IMR-90 (cell line): ENCODE data around the gene SLC4A2. TPM values are rescaled to one million over a fixed set of nuclear protein-coding genes. Genes with fewer than 3 reads are reported as not detected.

Experiments
- ATAC-seq: fragments of 200-7000 bp; cut with Tn5 transposase; 2 replicates; pipeline ENCODE4 v1.9.1; 2020; ENCODE audit warnings: low read depth, mild to moderate bottlenecking, moderate library complexity
- BruUV-seq: library from RNA; stranded (reverse); fragments of 400-500 nt; replicated peaks from 2 replicates; lab custom pipeline; 2021; lab: Mats Ljungman, UMichigan
- CTCF ChIA-PET: fragments of 300-600 bp; formaldehyde crosslinking; extraction: SDS; loops from one replicate; lab custom pipeline; 2021; ENCODE audit warnings: antibody characterized with exemption; lab: Yijun Ruan, JAX
- POLR2A ChIA-PET: fragments of 300-600 bp; sonication (Branson Sonifier 250); formaldehyde crosslinking; loops from one replicate; lab custom pipeline; 2022; ENCODE audit warnings: antibody characterized with exemption; ENCODE audit not compliant: unreplicated experiment; lab: Charles Lee
- DNase-seq: peaks from one replicate; pipeline ENCODE4 v3.0.0; 2013
- H2AFZ ChIP-seq: replicated peaks from 2 replicates; pipeline ENCODE3; 2013; ENCODE audit warnings: low read length, mild to moderate bottlenecking; ENCODE audit not compliant: poor library complexity
- H2AK5ac ChIP-seq: 2 replicates; pipeline ENCODE4 v1.6.1; 2013; ENCODE audit warnings: low read depth, low read length, inconsistent platforms
- H2AK9ac ChIP-seq: replicated peaks from 2 replicates; pipeline ENCODE3; 2013; ENCODE audit warnings: mild to moderate bottlenecking, low read depth, low read length, moderate library complexity; ENCODE audit not compliant: poor library complexity
- H2BK120ac ChIP-seq: 2 replicates; pipeline ENCODE4 v1.6.1; 2013; ENCODE audit warnings: low read depth, low read length, inconsistent platforms
- H2BK15ac ChIP-seq: 3 replicates; pipeline ENCODE4 v1.6.1; 2013; ENCODE audit warnings: low read depth, low read length, inconsistent platforms
- H2BK20ac ChIP-seq: 2 replicates; pipeline ENCODE4 v1.6.1; 2013; ENCODE audit warnings: low read depth, mild to moderate bottlenecking, inconsistent platforms, low read length, moderate library complexity
- H2BK5ac ChIP-seq: 2 replicates; pipeline ENCODE4 v1.6.1; 2013; ENCODE audit warnings: mild to moderate bottlenecking, low read depth, low read length, inconsistent platforms; ENCODE audit not compliant: poor library complexity, severe bottlenecking
- H3K14ac ChIP-seq: replicated peaks from 2 replicates; pipeline ENCODE4 v1.6.1; 2013; ENCODE audit warnings: low read depth, low read length, inconsistent platforms
- H3K18ac ChIP-seq: 2 replicates; pipeline ENCODE4 v1.6.1; 2013; ENCODE audit warnings: low read depth, low read length, control low read depth
- H3K23ac ChIP-seq: 2 replicates; pipeline ENCODE4 v1.6.1; 2013; ENCODE audit warnings: low read depth, low read length, inconsistent platforms
- H3K27ac ChIP-seq: 2 replicates; pipeline ENCODE4 v1.5.1; 2013; ENCODE audit warnings: mild to moderate bottlenecking, control low read depth, low read length; ENCODE audit not compliant: insufficient read depth
- H3K27me3 ChIP-seq: 2 replicates; pipeline ENCODE4 v1.6.1; 2013; ENCODE audit warnings: low read length; ENCODE audit not compliant: control insufficient read depth, insufficient read depth
- H3K36me3 ChIP-seq: 2 replicates; pipeline ENCODE4 v1.6.1; 2013; ENCODE audit warnings: low read length, mixed read lengths; ENCODE audit not compliant: control insufficient read depth, insufficient read depth
- H3K4ac ChIP-seq: 2 replicates; pipeline ENCODE4 v1.6.1; 2013; ENCODE audit warnings: low read depth, low read length, inconsistent platforms
- H3K4me1 ChIP-seq: 2 replicates; pipeline ENCODE4 v1.6.1; 2013; ENCODE audit warnings: low read length, mixed read lengths; ENCODE audit not compliant: control insufficient read depth, insufficient read depth
- H3K4me2 ChIP-seq: 2 replicates; pipeline ENCODE4 v1.6.1; 2013; ENCODE audit warnings: low read depth, mild to moderate bottlenecking, control low read depth, low read length, moderate library complexity
- H3K4me3 ChIP-seq: 2 replicates; pipeline ENCODE4 v1.5.1; 2013; ENCODE audit warnings: low read depth, mild to moderate bottlenecking, control low read depth, low read length, moderate library complexity; ENCODE audit not compliant: insufficient read depth
- H3K56ac ChIP-seq: 2 replicates; pipeline ENCODE4 v1.6.1; 2013; ENCODE audit warnings: low read length, inconsistent platforms; ENCODE audit not compliant: insufficient read depth; ENCODE audit errors: extremely low read depth
- H3K79me1 ChIP-seq, 2 experiments: 2 replicates each; pipeline ENCODE4 v1.6.1; 2013; ENCODE audit warnings: low read length in 2 of 2, inconsistent platforms in 1 of 2, low read depth in 1 of 2
- H3K9ac ChIP-seq: 2 replicates; pipeline ENCODE4 v1.6.1; 2013; ENCODE audit warnings: low read depth, low read length, control low read depth
- H3K9me1 ChIP-seq: 2 replicates; pipeline ENCODE4 v1.6.1; 2013; ENCODE audit warnings: low read length, inconsistent platforms; ENCODE audit not compliant: insufficient read depth
- H3K9me3 ChIP-seq: 2 replicates; pipeline ENCODE4 v1.6.1; 2013; ENCODE audit warnings: low read length; ENCODE audit not compliant: control insufficient read depth, insufficient read depth
- H4K20me1 ChIP-seq: 2 replicates; pipeline ENCODE4 v1.6.1; 2013; ENCODE audit warnings: low read length, inconsistent platforms; ENCODE audit not compliant: insufficient read depth
- H4K5ac ChIP-seq: 2 replicates; pipeline ENCODE4 v1.6.1; 2013; ENCODE audit warnings: mild to moderate bottlenecking, low read depth, low read length, control low read depth
- H4K8ac ChIP-seq, 2 experiments: 2 replicates each; pipeline ENCODE4 v1.6.1; 2013; ENCODE audit warnings: low read depth in 2 of 2, low read length in 2 of 2, control low read depth in 1 of 2, inconsistent platforms in 1 of 2
- H4K91ac ChIP-seq: 2 replicates; pipeline ENCODE4 v1.6.1; 2013; ENCODE audit warnings: low read depth, low read length, inconsistent platforms; ENCODE audit not compliant: insufficient read depth
- FOS ChIP-seq: fragments of 150-350 bp; IDR thresholded peaks from 2 replicates; pipeline ENCODE4 v1.6.1; 2016; ENCODE audit warnings: low read depth, low read length
- MXI1 ChIP-seq: IDR thresholded peaks from 2 replicates; pipeline ENCODE4 v1.6.1; 2012; ENCODE audit warnings: low read depth, mild to moderate bottlenecking, low read length, moderate library complexity, borderline replicate concordance
- NFE2L2 ChIP-seq: fragments of 150-350 bp; IDR thresholded peaks from 2 replicates; pipeline ENCODE4 v1.6.1; 2016; ENCODE audit warnings: low read depth, mild to moderate bottlenecking, low read length
- POLR2A ChIP-seq: IDR thresholded peaks from 2 replicates; pipeline ENCODE4 v1.6.1; 2012; ENCODE audit warnings: mild to moderate bottlenecking, low read depth, low read length
- RAD21 ChIP-seq: IDR thresholded peaks from 2 replicates; pipeline ENCODE4 v1.6.1; 2012; ENCODE audit warnings: low read length, improper control_type of control experiment
- RFX5 ChIP-seq: IDR thresholded peaks from 2 replicates; pipeline ENCODE4 v1.8.0; 2012; ENCODE audit warnings: low read depth, mild to moderate bottlenecking, low read length, moderate library complexity
- SMC3 ChIP-seq: fragments of 150-350 bp; IDR thresholded peaks from 2 replicates; pipeline ENCODE4 v1.6.1; 2016; ENCODE audit warnings: low read depth, mild to moderate bottlenecking, antibody characterized with exemption, low read length, moderate library complexity
- WGBS, 2 experiments: methylation state at CpG; one replicate each; pipeline versions ENCODE4 v1.1.5 to v1.1.7; 2013; ENCODE audit warnings: missing lambda C conversion rate in 2 of 2; ENCODE audit not compliant: insufficient read length in 1 of 2; ENCODE audit errors: extremely low coverage in 2 of 2; 5-methylcytosine and 5-hydroxymethylcytosine counted together
- dilution Hi-C: fragments of 300-500 bp; cut with HindIII; formaldehyde crosslinking; loops from one replicate; pipeline ENCODE4 v1.14.3; 2018; ENCODE audit warnings: low sequenced_read_pairs; ENCODE audit not compliant: unreplicated experiment
- in situ Hi-C: fragments of 300-500 bp; cut with MboI; formaldehyde crosslinking; loops from 3 replicates; pipeline ENCODE4 v1.14.3; 2019; ENCODE audit warnings: low sequenced_read_pairs, inconsistent platforms, mixed read lengths
- intact Hi-C: fragments of 100-400 bp; cut with micrococcal nuclease; formaldehyde crosslinking; loops from 2 replicates; pipeline ENCODE4 v1.10.0; 2022
- polyA plus RNA-seq, 3 experiments: library from polyadenylated mRNA; depleted of rRNA; stranded (reverse); fragments of >200 nt; gene quantifications; 2 replicates each; pipeline ENCODE4 v1.2.3, GENCODE V29; 2012; ENCODE audit warnings: low replicate concordance in 1 of 3
- total RNA-seq: library from RNA; depleted of rRNA; stranded (reverse); fragments of >200 nt; gene quantifications from 2 replicates; pipeline ENCODE4 v1.2.3, GENCODE V29; 2012
- TF ChIP-seq, protein P1 (sequence below): fragments of 150-350 bp; IDR thresholded peaks from 2 replicates; pipeline ENCODE4 v1.6.1; 2016; ENCODE audit warnings: low read depth, mild to moderate bottlenecking, low read length, moderate library complexity, borderline replicate concordance

Gene SLC4A2
- total and polyA plus RNA-seq, 2 of the 4 experiments (the other 2 are of a cell fraction) = 29.6 to 91.0 TPM

DNA sequence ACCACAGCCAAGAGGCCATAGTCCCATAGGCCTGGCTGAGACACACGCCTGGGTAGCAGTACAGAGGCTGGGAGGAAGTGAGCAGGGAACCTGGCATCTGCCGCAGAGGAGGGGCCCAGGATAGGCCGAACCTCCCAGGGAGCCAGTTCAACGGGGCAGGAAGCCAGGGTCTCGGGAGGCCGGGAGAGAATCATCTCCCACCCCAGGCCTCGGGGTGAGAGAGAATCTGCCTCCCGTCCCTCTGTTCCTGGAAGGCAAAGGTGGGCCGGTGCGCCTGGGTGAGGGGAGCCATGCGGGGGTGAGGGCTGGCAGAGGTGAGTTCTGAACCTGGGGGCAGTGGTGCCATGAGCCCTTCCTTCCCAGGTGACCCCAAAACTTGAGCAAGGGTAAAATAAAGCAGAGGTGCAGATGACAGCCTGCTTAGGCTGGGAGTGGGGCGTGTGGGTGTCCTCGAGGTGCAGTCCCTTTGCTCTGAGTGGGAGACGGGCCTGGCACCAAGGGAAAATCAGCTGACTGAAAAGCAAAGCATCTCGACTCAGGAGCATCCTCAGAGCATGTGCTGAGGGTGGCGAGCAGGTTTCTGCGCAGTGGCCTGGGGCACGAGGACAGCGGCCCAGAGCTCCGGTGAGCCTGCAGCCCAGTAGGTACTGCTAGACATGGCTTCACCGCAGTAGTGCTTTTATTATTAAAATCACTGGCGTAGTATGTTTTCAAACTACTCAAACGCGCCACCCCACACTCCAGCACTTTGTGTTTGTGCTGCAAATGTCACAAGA lies 42.4 kb downstream of the SLC4A2 start:
- H2BK5ac ChIP-seq = no peak overlapping the region
- no peaks in the 10 kb centered on the region for H3K27me3 ChIP-seq
- ChIA-PET CTCF (no interaction called here), POLR2A (no interaction called here)
- H3K23ac ChIP-seq = no peak overlapping the region
- no peak overlapping the region for H3K18ac ChIP-seq
- 97% methylated on average over 5 of the region's 24 CpGs; no CpG with 5 or more reads in 1 of the 2 experiments for WGBS, 2 experiments
- no peaks in the 10 kb centered on the region for H3K9me3 ChIP-seq
- H4K20me1 ChIP-seq = peaks cover 85% of the 10 kb centered on the region
- H4K8ac ChIP-seq = no peak overlapping the region
- no peak overlapping the region for H4K91ac ChIP-seq
- intact Hi-C loops = no loop called here
- H2BK120ac ChIP-seq = no peak overlapping the region
- H3K56ac ChIP-seq = no peak overlapping the region
- TF ChIP-seq NFE2L2 (no peak), MXI1 (no peak), POLR2A (no peak), FOS (no peak), SMC3 (no peak), RAD21 (no peak), RFX5 (no peak)
- TF ChIP-seq, protein P1, sequence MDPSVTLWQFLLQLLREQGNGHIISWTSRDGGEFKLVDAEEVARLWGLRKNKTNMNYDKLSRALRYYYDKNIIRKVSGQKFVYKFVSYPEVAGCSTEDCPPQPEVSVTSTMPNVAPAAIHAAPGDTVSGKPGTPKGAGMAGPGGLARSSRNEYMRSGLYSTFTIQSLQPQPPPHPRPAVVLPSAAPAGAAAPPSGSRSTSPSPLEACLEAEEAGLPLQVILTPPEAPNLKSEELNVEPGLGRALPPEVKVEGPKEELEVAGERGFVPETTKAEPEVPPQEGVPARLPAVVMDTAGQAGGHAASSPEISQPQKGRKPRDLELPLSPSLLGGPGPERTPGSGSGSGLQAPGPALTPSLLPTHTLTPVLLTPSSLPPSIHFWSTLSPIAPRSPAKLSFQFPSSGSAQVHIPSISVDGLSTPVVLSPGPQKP = no peak
- no peak overlapping the region for H2BK15ac ChIP-seq
- H3K36me3 ChIP-seq = peaks cover 6% of the 10 kb centered on the region
- dilution Hi-C loops = no loop called here
- no peak overlapping the region for H2AK9ac ChIP-seq
- H3K14ac ChIP-seq = no peak overlapping the region
- in situ Hi-C loops = loop anchor here (10.0 to 25.0 kb wide), 2 partner anchors 197 to 315 kb away; no protein-coding TSS in a partner anchor
- DNase-seq = no peak
- peaks cover 4% of the 10 kb centered on the region; the same call in 1 of the 2 replicates for H3K9me1 ChIP-seq
- H3K9ac ChIP-seq = no peak overlapping the region
- H2BK20ac ChIP-seq = no peak overlapping the region
- peaks cover 8% of the 10 kb centered on the region for H3K4me1 ChIP-seq
- peaks cover 20 to 91% of the 10 kb centered on the region in 2 experiments for H3K79me1 ChIP-seq
- no peak overlapping the region for H3K4me2 ChIP-seq
- no peak overlapping the region for H3K4ac ChIP-seq
- no peak overlapping the region for H2AFZ ChIP-seq
- no peak overlapping the region for H3K4me3 ChIP-seq
- H4K5ac ChIP-seq = no peak overlapping the region
- H3K27ac ChIP-seq = no peak overlapping the region
- no peak overlapping the region for H2AK5ac ChIP-seq
- no peak for ATAC-seq
- no TSS peak for BruUV-seq
